Mesenchymal stem cell (in vitro differentiated cells and primary cell): ENCODE results near the gene KLHL3.

ENCODE experiments used
- DNase-seq: peaks from one replicate; pipeline ENCODE4 v3.0.0-alpha.2; 2013
- H2AFZ ChIP-seq: one replicate; pipeline ENCODE4 v1.6.1; 2013; ENCODE audit warnings: low read depth, mild to moderate bottlenecking, control low read depth, inconsistent platforms, low read length, moderate library complexity
- H2AK5ac ChIP-seq: 2 replicates; pipeline ENCODE4 v1.6.1; 2013; ENCODE audit warnings: low read length, moderate library complexity, mild to moderate bottlenecking, inconsistent platforms; ENCODE audit not compliant: severe bottlenecking
- H2BK120ac ChIP-seq: one replicate; pipeline ENCODE4 v1.6.1; 2013; ENCODE audit warnings: low read depth, mild to moderate bottlenecking, inconsistent platforms, low read length, moderate library complexity
- H2BK12ac ChIP-seq, 2 experiments: one replicate each; pipeline ENCODE4 v1.6.1; 2013; ENCODE audit warnings: inconsistent platforms in 2 of 2, low read length in 2 of 2, mild to moderate bottlenecking in 2 of 2, moderate library complexity in 2 of 2, control low read depth in 1 of 2
- H2BK15ac ChIP-seq: one replicate; pipeline ENCODE4 v1.6.1; 2013; ENCODE audit warnings: mild to moderate bottlenecking, low read depth, inconsistent platforms; ENCODE audit not compliant: poor library complexity, severe bottlenecking
- H2BK5ac ChIP-seq: 2 replicates; pipeline ENCODE4 v1.6.1; 2013; ENCODE audit warnings: low read depth, mild to moderate bottlenecking, low read length, control low read depth, inconsistent platforms; ENCODE audit not compliant: poor library complexity, severe bottlenecking
- H3K14ac ChIP-seq, 2 experiments: one replicate each; pipeline ENCODE4 v1.6.1; 2013; ENCODE audit warnings: inconsistent platforms in 2 of 2, low read length in 2 of 2, control low read depth in 1 of 2, mild to moderate bottlenecking in 1 of 2, moderate library complexity in 1 of 2
- H3K18ac ChIP-seq, 2 experiments: one replicate each; pipeline ENCODE4 v1.6.1; 2013; ENCODE audit warnings: inconsistent platforms in 2 of 2, low read length in 2 of 2, control low read depth in 1 of 2, low read depth in 1 of 2, mild to moderate bottlenecking in 1 of 2
- H3K23ac ChIP-seq, 2 experiments: one replicate each; pipeline ENCODE4 v1.6.1; 2013; ENCODE audit warnings: inconsistent platforms in 2 of 2, low read length in 2 of 2, mild to moderate bottlenecking in 2 of 2, moderate library complexity in 2 of 2, control low read depth in 1 of 2
- H3K27ac ChIP-seq: 2 replicates; pipeline ENCODE4 v1.5.1; 2013; ENCODE audit warnings: mild to moderate bottlenecking, moderate library complexity, low read length, control low read depth, inconsistent platforms; ENCODE audit not compliant: poor library complexity, severe bottlenecking
- H3K27me3 ChIP-seq, 2 experiments: 2 replicates each; pipeline versions ENCODE4 v1.6.1 to v1.7.0; 2013; ENCODE audit warnings: low read length in 2 of 2, mild to moderate bottlenecking in 2 of 2, moderate library complexity in 2 of 2, control low read depth in 1 of 2, inconsistent platforms in 1 of 2; ENCODE audit not compliant: control insufficient read depth in 1 of 2, insufficient read depth in 1 of 2
- H3K36me3 ChIP-seq, 2 experiments: 2 replicates each; pipeline versions ENCODE4 v1.6.1 to v1.7.0; 2013; ENCODE audit warnings: low read length in 2 of 2, control low read depth in 1 of 2, inconsistent platforms in 1 of 2, low read depth in 1 of 2, mild to moderate bottlenecking in 1 of 2; ENCODE audit not compliant: insufficient read depth in 2 of 2, control insufficient read depth in 1 of 2
- H3K4ac ChIP-seq, 2 experiments: one replicate each; pipeline ENCODE4 v1.6.1; 2013; ENCODE audit warnings: inconsistent platforms in 2 of 2, low read length in 2 of 2, mild to moderate bottlenecking in 2 of 2, moderate library complexity in 2 of 2, control low read depth in 1 of 2, low read depth in 1 of 2
- H3K4me1 ChIP-seq: 2 replicates; pipeline ENCODE4 v1.6.1; 2013; ENCODE audit warnings: low read depth, low read length, control low read depth; ENCODE audit not compliant: control insufficient read depth, insufficient read depth
- H3K4me2 ChIP-seq: 2 replicates; pipeline ENCODE4 v1.6.1; 2013; ENCODE audit warnings: low read length, mild to moderate bottlenecking, inconsistent platforms; ENCODE audit not compliant: poor library complexity, severe bottlenecking
- H3K4me3 ChIP-seq, 2 experiments: 2 replicates each; pipeline versions ENCODE4 v1.5.1 to v1.7.0; 2013; ENCODE audit warnings: low read length in 2 of 2, mild to moderate bottlenecking in 2 of 2, control low read depth in 1 of 2, low read depth in 1 of 2; ENCODE audit not compliant: insufficient read depth in 1 of 2
- H3K79me1 ChIP-seq: replicated peaks from 2 replicates; pipeline ENCODE4 v1.6.1; 2013; ENCODE audit warnings: mild to moderate bottlenecking, control low read depth, low read length, inconsistent platforms; ENCODE audit not compliant: poor library complexity, severe bottlenecking
- H3K9ac ChIP-seq: 2 replicates; pipeline ENCODE4 v1.7.0; 2013; ENCODE audit warnings: mild to moderate bottlenecking, low read length, moderate library complexity
- H3K9me3 ChIP-seq: 2 replicates; pipeline ENCODE4 v1.7.0; 2013; ENCODE audit warnings: mild to moderate bottlenecking, low read length; ENCODE audit not compliant: control insufficient read depth
- H4K8ac ChIP-seq: one replicate; pipeline ENCODE4 v1.6.1; 2013; ENCODE audit warnings: inconsistent platforms, mild to moderate bottlenecking, low read length, moderate library complexity
- H4K91ac ChIP-seq: one replicate; pipeline ENCODE4 v1.6.1; 2013; ENCODE audit warnings: mild to moderate bottlenecking, low read length, inconsistent platforms
- WGBS: methylation state at CpG from one replicate; pipeline ENCODE4 v1.1.7; 2013; ENCODE audit warnings: mixed read lengths; 5-methylcytosine and 5-hydroxymethylcytosine counted together

KLHL3 gene

GRCh38 chr5:137706841-137707240 is 29.0 kb downstream of the KLHL3 start:
- no peak overlapping the region for H3K18ac ChIP-seq
- no peak overlapping the region for H3K4me2 ChIP-seq
- H3K4me1 ChIP-seq, result no peaks in the 10 kb centered on the region
- H3K36me3 ChIP-seq, result peaks cover 3% of the 10 kb centered on the region in 2 experiments
- no peak for DNase-seq
- no peak overlapping the region for H2BK120ac ChIP-seq
- no peak overlapping the region for H4K91ac ChIP-seq
- H3K14ac ChIP-seq, result no peak overlapping the region
- no peak overlapping the region for H3K27ac ChIP-seq
- H2BK5ac ChIP-seq, result no peak overlapping the region
- no peaks in the 10 kb centered on the region for H3K27me3 ChIP-seq
- no peak overlapping the region for H3K4me3 ChIP-seq
- WGBS, result 48% methylated on average over 1 of the region's 2 CpGs
- no peak overlapping the region for H2BK12ac ChIP-seq
- no peak overlapping the region for H2BK15ac ChIP-seq
- no peaks in the 10 kb centered on the region for H3K79me1 ChIP-seq
- H2AFZ ChIP-seq, result no peak overlapping the region
- H2AK5ac ChIP-seq, result no peak overlapping the region
- H4K8ac ChIP-seq, result no peak overlapping the region
- H3K9me3 ChIP-seq, result no peaks in the 10 kb centered on the region
- H3K23ac ChIP-seq, result no peak overlapping the region
- no peak overlapping the region for H3K9ac ChIP-seq
- H3K4ac ChIP-seq, result no peak overlapping the region

- no peak overlapping the region for H3K9ac ChIP-seq
- H3K4me3 ChIP-seq, result no peak overlapping the region
- no peak for DNase-seq
- H2BK12ac ChIP-seq, result no peak overlapping the region
- no peaks in the 10 kb centered on the region for H3K4me1 ChIP-seq
- H3K27me3 ChIP-seq, result no peaks in the 10 kb centered on the region
- H4K8ac ChIP-seq, result no peak overlapping the region
- H2BK5ac ChIP-seq, result no peak overlapping the region
- no peak overlapping the region for H2AK5ac ChIP-seq
- H4K91ac ChIP-seq, result no peak overlapping the region
- peaks cover 3% of the 10 kb centered on the region in 2 experiments for H3K36me3 ChIP-seq
- no peak overlapping the region for H3K14ac ChIP-seq
- H3K79me1 ChIP-seq, result no peaks in the 10 kb centered on the region
- no peak overlapping the region for H2BK15ac ChIP-seq
- no peaks in the 10 kb centered on the region for H3K9me3 ChIP-seq
- H2AFZ ChIP-seq, result no peak overlapping the region
- H3K4me2 ChIP-seq, result no peak overlapping the region
- H3K4ac ChIP-seq, result no peak overlapping the region
- no peak overlapping the region for H2BK120ac ChIP-seq
- no peak overlapping the region for H3K27ac ChIP-seq
- H3K23ac ChIP-seq, result no peak overlapping the region
- no peak overlapping the region for H3K18ac ChIP-seq
Measured at GRCh38 chr5:137705106-137705505, 30.8 kb downstream of the KLHL3 start.

GRCh38 chr5:137703565-137703964 is 32.3 kb downstream of the KLHL3 start:
- H3K27ac ChIP-seq, result no peak overlapping the region
- H3K4ac ChIP-seq, result no peak overlapping the region
- H3K9ac ChIP-seq, result no peak overlapping the region
- no peak overlapping the region for H3K4me3 ChIP-seq
- no peak overlapping the region for H2AFZ ChIP-seq
- H3K9me3 ChIP-seq, result no peaks in the 10 kb centered on the region
- no peak overlapping the region for H3K18ac ChIP-seq
- no peaks in the 10 kb centered on the region for H3K36me3 ChIP-seq
- no peak overlapping the region for H3K23ac ChIP-seq
- no peak for DNase-seq
- no peaks in the 10 kb centered on the region for H3K79me1 ChIP-seq
- WGBS, result 84% methylated on average over 5 of the region's 5 CpGs
- no peak overlapping the region for H2BK15ac ChIP-seq
- H2BK120ac ChIP-seq, result no peak overlapping the region
- H3K14ac ChIP-seq, result no peak overlapping the region
- H3K4me1 ChIP-seq, result peaks cover 4% of the 10 kb centered on the region
- no peak overlapping the region for H2AK5ac ChIP-seq
- H3K4me2 ChIP-seq, result no peak overlapping the region
- H4K91ac ChIP-seq, result no peak overlapping the region
- H3K27me3 ChIP-seq, result no peaks in the 10 kb centered on the region
- no peak overlapping the region for H4K8ac ChIP-seq
- no peak overlapping the region for H2BK12ac ChIP-seq
- H2BK5ac ChIP-seq, result no peak overlapping the region

GRCh38 chr5:137700282-137700680 is 35.6 kb downstream of the KLHL3 start:
- H4K91ac ChIP-seq, result no peak overlapping the region
- H3K14ac ChIP-seq, result no peak overlapping the region
- no peaks in the 10 kb centered on the region for H3K36me3 ChIP-seq
- no peaks in the 10 kb centered on the region for H3K79me1 ChIP-seq
- no peak overlapping the region for H3K4me2 ChIP-seq
- no peak overlapping the region for H4K8ac ChIP-seq
- no peak overlapping the region for H2AK5ac ChIP-seq
- H2BK15ac ChIP-seq, result no peak overlapping the region
- H3K4me3 ChIP-seq, result no peak overlapping the region
- H3K4me1 ChIP-seq, result peaks cover 5% of the 10 kb centered on the region
- no peak overlapping the region for H2BK120ac ChIP-seq
- H3K9ac ChIP-seq, result no peak overlapping the region
- H3K23ac ChIP-seq, result no peak overlapping the region
- H3K27me3 ChIP-seq, result no peaks in the 10 kb centered on the region
- H3K4ac ChIP-seq, result no peak overlapping the region
- H3K9me3 ChIP-seq, result no peaks in the 10 kb centered on the region
- no peak overlapping the region for H2BK5ac ChIP-seq
- H2AFZ ChIP-seq, result no peak overlapping the region
- no peak overlapping the region for H3K27ac ChIP-seq
- DNase-seq, result no peak
- no peak overlapping the region for H3K18ac ChIP-seq
- no peak overlapping the region for H2BK12ac ChIP-seq
- 83% methylated on average over 2 of the region's 3 CpGs for WGBS
